PFSK-1 (cell line): ENCODE measurements around the gene ZCCHC14.

Experiments
- FOXP2 ChIP-seq: optimal IDR thresholded peaks from 2 replicates; pipeline ENCODE3; 2011; ENCODE audit warnings: borderline replicate concordance, control low read depth, inconsistent platforms; ENCODE audit not compliant: insufficient read depth; ENCODE audit errors: extremely low read length, extremely low read depth
- POLR2AphosphoS5 ChIP-seq: IDR thresholded peaks from 2 replicates; pipeline ENCODE4 v1.6.1; 2012; ENCODE audit warnings: low read depth, mild to moderate bottlenecking, control low read depth, low read length, moderate library complexity
- SIN3A ChIP-seq: IDR thresholded peaks from 2 replicates; pipeline ENCODE4 v1.6.1; 2012; ENCODE audit warnings: mild to moderate bottlenecking, low read length, moderate library complexity, borderline replicate concordance; ENCODE audit not compliant: insufficient read depth
- TAF1 ChIP-seq: IDR thresholded peaks from 2 replicates; pipeline ENCODE4 v1.6.1; 2012; ENCODE audit warnings: low read length, control low read depth, borderline replicate concordance; ENCODE audit not compliant: insufficient read depth
- TF ChIP-seq, protein P1 (sequence below), 2 experiments: IDR thresholded peaks; 2 replicates each; pipeline versions ENCODE4 v1.6.1 to v1.8.0; 2011 to 2012; ENCODE audit warnings: low read depth in 2 of 2, low read length in 2 of 2, control low read depth in 1 of 2, inconsistent platforms in 1 of 2, mild to moderate bottlenecking in 1 of 2, moderate library complexity in 1 of 2; ENCODE audit not compliant: insufficient read depth in 1 of 2

The ZCCHC14 gene

DNA sequence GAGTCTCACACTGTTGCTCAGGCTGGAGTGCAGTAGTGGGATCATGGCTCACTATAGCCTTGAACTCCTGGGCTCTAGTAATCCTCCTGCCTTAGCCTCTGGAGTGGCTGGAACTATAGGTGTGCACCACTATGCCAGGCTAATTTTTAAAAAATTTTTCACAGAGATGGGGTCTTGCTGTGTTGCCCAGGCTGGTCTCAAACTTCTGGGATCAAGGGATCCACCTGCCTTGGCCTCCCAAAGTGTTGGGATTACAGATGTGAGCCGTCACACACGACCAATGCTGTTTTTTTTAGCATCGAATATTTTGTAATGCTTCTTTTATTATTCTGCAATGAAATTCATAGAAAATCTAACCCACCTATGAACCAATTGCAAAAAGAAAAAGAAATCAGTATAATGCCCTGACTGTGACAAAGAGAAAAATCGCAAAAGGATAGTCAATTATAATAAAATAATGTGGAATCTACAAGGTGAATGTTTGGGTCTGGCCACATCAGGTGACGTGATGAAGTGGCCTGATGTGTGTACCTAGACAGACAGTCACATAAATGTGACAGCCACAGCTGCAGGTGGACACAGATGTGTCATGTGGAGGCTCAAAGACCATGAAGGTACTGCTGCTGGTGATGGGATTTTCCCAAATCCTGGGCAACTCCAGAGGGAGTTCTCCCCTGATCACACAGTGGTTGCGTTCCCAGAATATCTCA lies 33.6 kb upstream of the ZCCHC14 start:
- no peak for TF ChIP-seq POLR2AphosphoS5
- TF ChIP-seq FOXP2, result no peak
- no peak for TF ChIP-seq SIN3A
- no peak for TF ChIP-seq TAF1
- TF ChIP-seq, protein P1, sequence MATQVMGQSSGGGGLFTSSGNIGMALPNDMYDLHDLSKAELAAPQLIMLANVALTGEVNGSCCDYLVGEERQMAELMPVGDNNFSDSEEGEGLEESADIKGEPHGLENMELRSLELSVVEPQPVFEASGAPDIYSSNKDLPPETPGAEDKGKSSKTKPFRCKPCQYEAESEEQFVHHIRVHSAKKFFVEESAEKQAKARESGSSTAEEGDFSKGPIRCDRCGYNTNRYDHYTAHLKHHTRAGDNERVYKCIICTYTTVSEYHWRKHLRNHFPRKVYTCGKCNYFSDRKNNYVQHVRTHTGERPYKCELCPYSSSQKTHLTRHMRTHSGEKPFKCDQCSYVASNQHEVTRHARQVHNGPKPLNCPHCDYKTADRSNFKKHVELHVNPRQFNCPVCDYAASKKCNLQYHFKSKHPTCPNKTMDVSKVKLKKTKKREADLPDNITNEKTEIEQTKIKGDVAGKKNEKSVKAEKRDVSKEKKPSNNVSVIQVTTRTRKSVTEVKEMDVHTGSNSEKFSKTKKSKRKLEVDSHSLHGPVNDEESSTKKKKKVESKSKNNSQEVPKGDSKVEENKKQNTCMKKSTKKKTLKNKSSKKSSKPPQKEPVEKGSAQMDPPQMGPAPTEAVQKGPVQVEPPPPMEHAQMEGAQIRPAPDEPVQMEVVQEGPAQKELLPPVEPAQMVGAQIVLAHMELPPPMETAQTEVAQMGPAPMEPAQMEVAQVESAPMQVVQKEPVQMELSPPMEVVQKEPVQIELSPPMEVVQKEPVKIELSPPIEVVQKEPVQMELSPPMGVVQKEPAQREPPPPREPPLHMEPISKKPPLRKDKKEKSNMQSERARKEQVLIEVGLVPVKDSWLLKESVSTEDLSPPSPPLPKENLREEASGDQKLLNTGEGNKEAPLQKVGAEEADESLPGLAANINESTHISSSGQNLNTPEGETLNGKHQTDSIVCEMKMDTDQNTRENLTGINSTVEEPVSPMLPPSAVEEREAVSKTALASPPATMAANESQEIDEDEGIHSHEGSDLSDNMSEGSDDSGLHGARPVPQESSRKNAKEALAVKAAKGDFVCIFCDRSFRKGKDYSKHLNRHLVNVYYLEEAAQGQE (IDR thresholded peaks at IDR 0.05; ENCODE audit: insufficient read depth in 1 of 2, low read depth in 2 of 2, low read length in 2 of 2), result no peak

DNA sequence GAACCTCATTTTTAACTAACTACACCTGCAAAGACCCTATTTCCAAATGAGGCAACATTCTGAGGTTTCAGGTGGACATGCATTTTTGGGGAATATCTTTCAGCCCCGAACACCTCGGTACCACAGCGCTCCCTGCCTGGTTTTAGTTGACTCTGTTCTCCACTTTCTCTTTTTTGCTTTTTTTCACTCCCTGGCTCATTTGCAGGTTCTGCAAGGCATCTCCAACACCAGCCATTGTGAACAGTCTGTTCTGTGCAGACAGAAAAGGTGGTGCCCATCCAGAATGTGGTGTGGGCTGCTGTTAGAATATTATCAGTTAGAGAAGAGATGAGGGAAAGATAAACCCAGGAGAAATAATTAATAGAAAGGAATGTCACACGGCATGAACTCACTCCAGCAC lies 32.5 kb upstream of the ZCCHC14 start:
- TF ChIP-seq SIN3A, result no peak
- TF ChIP-seq FOXP2, result no peak
- no peak for TF ChIP-seq TAF1

DNA sequence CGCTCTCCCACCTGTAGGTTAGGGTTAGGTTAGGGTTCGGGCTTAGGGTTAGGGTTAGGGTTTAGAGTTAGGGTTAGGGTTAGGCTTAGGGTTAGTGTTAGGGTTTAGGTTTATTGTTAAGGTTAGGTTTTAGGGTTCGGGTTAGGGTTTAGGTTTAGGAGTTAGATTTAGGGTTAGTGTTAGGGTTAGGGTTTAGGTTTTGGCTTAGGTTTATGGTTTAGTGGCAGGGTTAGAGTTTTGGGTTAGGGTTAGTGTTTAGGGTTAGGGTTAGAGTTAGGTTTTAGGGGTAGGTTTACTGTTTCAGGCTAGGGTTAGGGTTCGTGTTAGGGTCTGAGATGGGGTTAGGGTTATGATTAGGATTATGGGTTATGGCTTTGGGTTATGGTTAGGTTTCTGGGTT lies 31.6 kb upstream of the ZCCHC14 start:
- TF ChIP-seq POLR2AphosphoS5 (no peak), FOXP2 (no peak), SIN3A (no peak), TAF1 (no peak)
- TF ChIP-seq, protein P1 (IDR thresholded peaks at IDR 0.05; ENCODE audit: insufficient read depth in 1 of 2, low read depth in 2 of 2, low read length in 2 of 2), result no peak

DNA sequence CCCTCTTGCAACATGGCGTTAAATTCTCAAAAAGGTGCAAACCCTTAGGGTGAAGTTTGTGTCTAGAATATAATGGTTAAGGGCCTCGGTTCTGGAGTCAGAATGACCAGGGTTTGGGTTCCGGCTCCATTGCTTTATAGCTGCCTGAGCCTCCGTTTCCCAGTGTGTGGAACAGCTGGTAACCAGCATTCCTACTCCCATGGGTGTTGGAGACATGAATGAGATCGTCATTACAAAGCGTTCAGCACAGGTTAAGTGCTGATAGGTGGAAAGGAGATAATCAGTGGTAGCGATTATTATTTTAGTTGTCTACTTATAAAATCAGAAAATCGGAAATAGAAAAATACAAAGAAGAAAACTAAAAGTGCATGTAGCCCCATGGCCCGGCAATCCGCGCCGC lies 23.5 kb upstream of the ZCCHC14 start:
- TF ChIP-seq, protein P1 (IDR thresholded peaks at IDR 0.05; ENCODE audit: insufficient read depth in 1 of 2, low read depth in 2 of 2, low read length in 2 of 2), result no peak
- TF ChIP-seq POLR2AphosphoS5 (no peak), FOXP2 (no peak), TAF1 (no peak), SIN3A (no peak)

DNA sequence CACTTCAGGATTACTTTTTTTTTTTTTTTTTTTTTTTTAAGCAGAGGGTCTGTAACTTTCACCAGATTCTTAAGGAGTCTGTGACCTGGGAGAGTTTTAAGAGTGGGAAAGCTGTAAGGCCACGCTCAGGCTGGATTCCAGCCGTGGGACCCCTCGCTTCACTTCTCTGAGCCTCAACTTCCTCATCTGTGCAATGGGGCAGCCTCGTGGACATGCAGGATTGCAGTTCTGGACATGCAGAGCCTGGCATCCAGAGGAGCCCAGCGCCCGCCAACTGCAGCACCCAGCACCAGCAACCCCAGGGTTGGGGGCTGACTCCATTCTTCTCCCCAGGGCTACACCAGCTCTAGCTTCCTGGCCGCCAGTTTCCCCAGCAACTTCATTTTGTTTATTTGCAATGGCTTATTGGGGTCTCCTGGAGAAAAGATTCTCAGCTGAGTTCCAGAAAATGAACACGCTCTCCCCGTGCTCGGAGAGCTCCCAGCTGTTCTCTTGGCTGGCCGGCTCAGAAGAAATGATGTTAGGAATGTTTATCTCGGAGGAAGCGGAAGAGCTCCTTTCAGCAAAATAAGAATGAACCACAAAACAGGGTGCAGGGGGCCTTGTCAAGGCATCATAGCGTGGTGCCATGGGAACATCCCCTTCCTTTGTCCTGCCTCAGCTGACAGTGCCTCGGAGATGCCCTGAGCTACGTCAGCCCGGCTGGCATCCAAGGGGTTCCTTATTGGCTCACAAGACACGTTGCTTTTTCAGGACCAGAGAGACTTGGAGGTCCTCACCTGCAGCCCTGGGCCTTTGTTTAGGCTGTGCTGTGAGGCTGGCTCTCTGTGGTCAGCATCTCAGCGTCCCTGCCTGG lies 22.9 kb upstream of the ZCCHC14 start:
- TF ChIP-seq, protein P1 (IDR thresholded peaks at IDR 0.05; ENCODE audit: insufficient read depth in 1 of 2, low read depth in 2 of 2, low read length in 2 of 2), result no peak
- TF ChIP-seq TAF1 (no peak), SIN3A (no peak), POLR2AphosphoS5 (no peak), FOXP2 (no peak)
